LHCN-M2 (cell line): Measurements from ENCODE around the gene OAS2. TPM values are rescaled to one million over a fixed set of nuclear protein-coding genes. Genes with fewer than 3 reads are reported as not detected.
A peak's percentile ranks its signal among the peaks of the same experiment; 100 is the strongest.
"Not testable (repeated sequence)": the region's sequence is repeated elsewhere in the genome, so short reads cannot be mapped to it uniquely, and the experiment has no call there.

Source experiments
- DNase-seq: peaks from one replicate; pipeline ENCODE4 v3.0.0-alpha.2; 2012; ENCODE audit warnings: low read depth
- total RNA-seq: library from RNA; depleted of rRNA; stranded (reverse); fragments of >200 nt; gene quantifications from 2 replicates; pipeline ENCODE4 v1.2.3, GENCODE V29; 2014

OAS2 gene
- total RNA-seq, 1 experiment from 2014 or later, result 9.9 TPM

DNA sequence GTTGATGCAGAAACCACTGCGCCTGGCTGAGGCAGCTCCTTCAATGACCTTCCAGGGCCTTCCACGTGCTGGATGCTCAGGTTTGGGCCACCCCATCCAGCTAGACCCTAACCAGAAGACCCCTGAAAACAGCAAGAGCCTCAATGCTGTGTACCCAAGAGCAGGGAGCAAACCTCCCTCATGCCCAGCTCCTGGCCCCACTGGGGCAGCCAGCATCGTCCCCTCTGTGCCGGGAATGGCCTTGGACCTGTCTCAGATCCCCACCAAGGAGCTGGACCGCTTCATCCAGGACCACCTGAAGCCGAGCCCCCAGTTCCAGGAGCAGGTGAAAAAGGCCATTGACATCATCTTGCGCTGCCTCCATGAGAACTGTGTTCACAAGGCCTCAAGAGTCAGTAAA is 29.5 kb upstream of the OAS2 start:
- no peak for DNase-seq

DNA sequence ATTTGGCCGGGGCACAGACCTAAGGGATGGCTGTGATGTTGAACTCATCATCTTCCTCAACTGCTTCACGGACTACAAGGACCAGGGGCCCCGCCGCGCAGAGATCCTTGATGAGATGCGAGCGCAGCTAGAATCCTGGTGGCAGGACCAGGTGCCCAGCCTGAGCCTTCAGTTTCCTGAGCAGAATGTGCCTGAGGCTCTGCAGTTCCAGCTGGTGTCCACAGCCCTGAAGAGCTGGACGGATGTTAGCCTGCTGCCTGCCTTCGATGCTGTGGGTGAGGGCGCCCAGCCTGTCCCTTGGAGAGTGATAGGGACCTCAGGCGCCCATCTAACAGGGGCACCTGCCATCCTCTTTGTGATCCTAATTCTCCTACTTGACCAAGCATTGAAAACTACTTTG is 27.6 kb upstream of the OAS2 start:
- no peak for DNase-seq

- DNase-seq, result not testable (repeated sequence)
Measured at GRCh38 chr12:112957125-112957524, 21.2 kb upstream of the OAS2 start.

- no peak for DNase-seq
Measured at GRCh38 chr12:112961074-112961473, 17.2 kb upstream of the OAS2 start.

- no peak for DNase-seq
Measured at GRCh38 chr12:112961536-112961935, 16.8 kb upstream of the OAS2 start.

GRCh38 chr12:112962561-112962960 is 15.8 kb upstream of the OAS2 start:
- no peak for DNase-seq

GRCh38 chr12:112963227-112963861 is 15.0 kb upstream of the OAS2 start:
- DNase-seq, result no peak

- no peak for DNase-seq
Measured at GRCh38 chr12:112964067-112964670, 14.2 kb upstream of the OAS2 start.

- DNase-seq, result no peak
Measured at GRCh38 chr12:112964915-112965314, 13.4 kb upstream of the OAS2 start.

GRCh38 chr12:112965643-112966042 is 12.7 kb upstream of the OAS2 start:
- no peak for DNase-seq

DNA sequence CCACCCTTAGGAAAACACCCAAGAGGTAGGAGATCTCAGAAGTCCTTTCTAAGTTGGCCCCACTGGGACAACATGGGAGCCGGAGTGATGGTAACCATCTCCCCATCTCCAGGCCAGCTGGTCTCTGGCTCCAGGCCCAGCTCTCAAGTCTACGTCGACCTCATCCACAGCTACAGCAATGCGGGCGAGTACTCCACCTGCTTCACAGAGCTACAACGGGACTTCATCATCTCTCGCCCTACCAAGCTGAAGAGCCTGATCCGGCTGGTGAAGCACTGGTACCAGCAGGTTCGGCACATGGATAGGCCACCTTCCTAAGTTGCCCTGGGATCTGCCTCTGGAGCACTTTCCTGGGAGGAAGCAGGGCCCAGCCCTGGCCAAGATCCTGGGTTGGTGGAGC is 11.0 kb upstream of the OAS2 start:
- no peak for DNase-seq

- no peak for DNase-seq
Measured at GRCh38 chr12:112967858-112968257, 10.5 kb upstream of the OAS2 start.

DNA sequence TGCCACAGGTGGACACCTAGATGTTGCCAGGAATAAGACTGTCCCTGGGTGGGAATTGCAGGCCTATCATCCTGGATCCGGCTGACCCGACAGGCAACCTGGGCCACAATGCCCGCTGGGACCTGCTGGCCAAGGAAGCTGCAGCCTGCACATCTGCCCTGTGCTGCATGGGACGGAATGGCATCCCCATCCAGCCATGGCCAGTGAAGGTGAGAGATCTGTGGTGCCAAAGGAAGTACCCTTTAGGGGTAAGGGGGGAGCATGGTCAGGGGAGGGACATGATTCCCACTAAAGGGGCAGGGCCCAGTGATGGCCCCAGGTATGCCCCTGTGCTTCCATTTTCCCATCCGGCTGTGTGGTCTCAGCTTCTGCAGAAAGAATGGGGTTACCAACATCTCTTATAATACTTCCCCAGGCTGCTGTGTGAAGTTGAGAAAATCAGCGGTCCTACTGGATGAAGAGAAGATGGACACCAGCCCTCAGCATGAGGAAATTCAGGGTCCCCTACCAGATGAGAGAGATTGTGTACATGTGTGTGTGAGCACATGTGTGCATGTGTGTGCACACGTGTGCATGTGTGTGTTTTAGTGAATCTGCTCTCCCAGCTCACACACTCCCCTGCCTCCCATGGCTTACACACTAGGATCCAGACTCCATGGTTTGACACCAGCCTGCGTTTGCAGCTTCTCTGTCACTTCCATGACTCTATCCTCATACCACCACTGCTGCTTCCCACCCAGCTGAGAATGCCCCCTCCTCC is 8.6 kb upstream of the OAS2 start:
- DNase-seq, result no peak

DNA sequence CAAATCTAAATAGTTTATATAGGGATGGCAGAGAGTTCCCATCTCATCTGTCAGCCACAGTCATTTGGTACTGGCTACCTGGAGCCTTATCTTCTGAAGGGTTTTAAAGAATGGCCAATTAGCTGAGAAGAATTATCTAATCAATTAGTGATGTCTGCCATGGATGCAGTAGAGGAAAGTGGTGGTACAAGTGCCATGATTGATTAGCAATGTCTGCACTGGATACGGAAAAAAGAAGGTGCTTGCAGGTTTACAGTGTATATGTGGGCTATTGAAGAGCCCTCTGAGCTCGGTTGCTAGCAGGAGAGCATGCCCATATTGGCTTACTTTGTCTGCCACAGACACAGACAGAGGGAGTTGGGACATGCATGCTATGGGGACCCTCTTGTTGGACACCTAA is 7.9 kb upstream of the OAS2 start:
- no peak for DNase-seq

- peak; percentile 46 for DNase-seq
Measured at GRCh38 chr12:112971248-112971647, 7.1 kb upstream of the OAS2 start.

- no peak for DNase-seq
Measured at GRCh38 chr12:112973011-112973735, 5.1 kb upstream of the OAS2 start.

DNA sequence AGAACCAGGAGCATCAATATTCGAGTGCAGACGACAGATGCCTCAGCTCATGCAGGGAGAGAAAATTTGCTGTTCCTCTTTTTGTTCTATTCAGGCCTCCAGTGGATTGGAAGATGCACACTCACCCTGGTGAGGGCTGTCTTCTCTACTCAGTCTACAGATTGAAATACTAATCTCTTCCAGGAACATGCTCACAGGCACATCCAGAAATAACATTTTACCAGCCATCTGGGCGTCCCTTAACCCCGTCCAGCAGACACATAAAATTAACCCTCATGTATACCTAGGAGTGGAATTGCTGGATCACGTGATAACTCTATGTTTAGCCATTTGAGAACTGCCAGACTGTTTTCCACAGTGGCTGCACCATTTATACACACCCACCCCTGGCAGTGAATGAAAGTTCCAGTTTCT is 4.5 kb upstream of the OAS2 start:
- no peak for DNase-seq

- DNase-seq, result no peak
Measured at GRCh38 chr12:112974904-112975303, 3.4 kb upstream of the OAS2 start.

- no peak for DNase-seq
Measured at GRCh38 chr12:112977139-112977538, 1.2 kb upstream of the OAS2 start.

GRCh38 chr12:112977641-112978040 is 678 bp upstream of the OAS2 start:
- DNase-seq, result no peak

DNA sequence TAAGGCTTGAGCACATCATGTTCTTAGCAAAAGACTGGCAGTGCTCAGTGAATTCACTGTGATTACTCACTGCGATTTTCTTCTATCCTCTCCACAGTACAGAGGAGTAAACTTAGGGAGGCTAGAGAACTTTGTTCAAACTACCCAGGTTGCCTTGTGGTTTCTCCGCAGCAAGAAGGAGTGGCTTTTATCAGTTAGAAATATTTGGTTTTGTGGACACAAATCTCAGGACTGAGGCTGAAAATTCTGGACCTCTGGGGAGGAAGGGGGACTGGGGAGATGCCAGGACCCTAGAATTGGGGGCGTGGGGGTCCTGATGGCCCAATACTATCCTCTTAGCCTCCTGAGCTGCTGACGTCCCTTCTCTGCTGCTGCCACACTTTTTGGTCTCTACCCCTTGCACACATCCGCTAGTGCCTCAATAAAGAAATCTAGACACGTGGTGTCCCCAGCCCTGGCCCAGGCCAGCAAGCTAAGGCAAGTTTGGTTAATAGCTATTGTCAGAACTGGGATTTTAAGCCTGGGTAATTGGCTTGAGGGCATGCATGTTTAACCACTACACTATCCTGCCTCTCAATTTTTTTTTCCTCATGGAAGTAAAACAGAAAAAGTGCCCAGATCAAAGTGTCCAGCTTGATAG is 842 bp downstream of the OAS2 start:
- DNase-seq, result no peak
